Measurements from ENCODE around the gene RPL29. TPM values are rescaled to one million over a fixed set of nuclear protein-coding genes. Genes with fewer than 3 reads are reported as not detected.

Gene RPL29
- total RNA-seq, 2 experiments from 2014 or later = 1,843 to 1,901 TPM

DNA sequence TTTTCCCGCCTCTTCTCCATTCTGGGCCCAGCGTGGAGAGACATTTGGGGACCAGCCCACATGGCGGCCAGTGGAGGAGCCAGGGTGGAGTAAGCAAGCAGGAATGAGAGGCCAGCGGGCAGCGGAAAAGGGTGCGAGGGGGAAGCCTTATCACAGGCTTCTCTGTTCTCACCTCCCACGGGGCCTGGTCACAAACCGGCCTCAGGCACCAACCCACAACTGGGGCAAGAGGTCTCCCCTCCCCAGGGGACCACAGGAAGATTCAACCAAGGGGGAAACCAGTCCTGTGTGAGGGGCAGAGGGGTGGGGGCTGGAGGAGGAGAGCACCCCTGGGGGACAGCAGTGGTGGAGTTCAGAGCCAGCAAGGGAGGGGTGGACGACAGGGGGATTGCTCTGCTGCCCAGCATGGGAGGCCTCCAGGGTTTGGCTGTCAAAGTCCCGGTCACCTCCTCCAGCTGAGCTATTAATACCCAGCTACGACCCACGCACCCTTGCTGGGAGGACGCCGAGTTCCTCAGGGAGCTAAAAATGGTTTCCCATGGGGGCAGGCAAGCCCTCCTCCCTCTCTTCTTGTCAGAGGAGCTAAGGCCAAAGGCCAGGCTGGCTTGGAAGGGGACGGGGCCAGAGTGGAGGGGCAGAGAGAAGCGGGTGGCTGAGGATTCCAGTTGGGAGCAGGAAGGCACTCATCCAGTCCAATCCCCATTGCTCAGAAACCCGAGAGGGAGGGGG is 23.8 kb upstream of the RPL29 start:
- Mint-ChIP-seq H3K27ac (no peak overlapping the region), H3K4me3 (no peak overlapping the region), H3K4me1 (ENCODE audit: low read depth) (no peaks in the 10 kb centered on the region), H3K27me3 (no peaks in the 10 kb centered on the region), H3K36me3 (ENCODE audit: low read depth) (no peaks in the 10 kb centered on the region), H3K9me3 (no peaks in the 10 kb centered on the region)
- intact Hi-C loops (cut with DNase I, micrococcal nuclease) = no loop called here
- no peaks in the 10 kb centered on the region for H3K9me3 ChIP-seq (ENCODE audit: control insufficient read depth in 1 of 2, insufficient read depth in 1 of 2, low read length in 2 of 2)
- DNase-seq (no peak), ATAC-seq (ENCODE audit: poor library complexity) (no peak)
- H3K36me3 ChIP-seq (ENCODE audit: insufficient read depth, low read length) = no peaks in the 10 kb centered on the region
- no peaks in the 10 kb centered on the region for H3K27me3 ChIP-seq (ENCODE audit: control insufficient read depth in 1 of 2, insufficient read depth in 2 of 2, low read length in 2 of 2)
- H3K27ac ChIP-seq (ENCODE audit: low read depth in 1 of 2, low read length in 2 of 2) = no peak overlapping the region
- TF ChIP-seq, protein P1, sequence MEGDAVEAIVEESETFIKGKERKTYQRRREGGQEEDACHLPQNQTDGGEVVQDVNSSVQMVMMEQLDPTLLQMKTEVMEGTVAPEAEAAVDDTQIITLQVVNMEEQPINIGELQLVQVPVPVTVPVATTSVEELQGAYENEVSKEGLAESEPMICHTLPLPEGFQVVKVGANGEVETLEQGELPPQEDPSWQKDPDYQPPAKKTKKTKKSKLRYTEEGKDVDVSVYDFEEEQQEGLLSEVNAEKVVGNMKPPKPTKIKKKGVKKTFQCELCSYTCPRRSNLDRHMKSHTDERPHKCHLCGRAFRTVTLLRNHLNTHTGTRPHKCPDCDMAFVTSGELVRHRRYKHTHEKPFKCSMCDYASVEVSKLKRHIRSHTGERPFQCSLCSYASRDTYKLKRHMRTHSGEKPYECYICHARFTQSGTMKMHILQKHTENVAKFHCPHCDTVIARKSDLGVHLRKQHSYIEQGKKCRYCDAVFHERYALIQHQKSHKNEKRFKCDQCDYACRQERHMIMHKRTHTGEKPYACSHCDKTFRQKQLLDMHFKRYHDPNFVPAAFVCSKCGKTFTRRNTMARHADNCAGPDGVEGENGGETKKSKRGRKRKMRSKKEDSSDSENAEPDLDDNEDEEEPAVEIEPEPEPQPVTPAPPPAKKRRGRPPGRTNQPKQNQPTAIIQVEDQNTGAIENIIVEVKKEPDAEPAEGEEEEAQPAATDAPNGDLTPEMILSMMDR (IDR thresholded peaks at IDR 0.05) = no peak
- no peaks in the 10 kb centered on the region for H3K4me1 ChIP-seq (ENCODE audit: insufficient read depth, low read length)
- ChIA-PET CTCF (no interaction called here), POLR2A (no interaction called here)
- H3K4me3 ChIP-seq (ENCODE audit: low read length) = no peak overlapping the region

DNA sequence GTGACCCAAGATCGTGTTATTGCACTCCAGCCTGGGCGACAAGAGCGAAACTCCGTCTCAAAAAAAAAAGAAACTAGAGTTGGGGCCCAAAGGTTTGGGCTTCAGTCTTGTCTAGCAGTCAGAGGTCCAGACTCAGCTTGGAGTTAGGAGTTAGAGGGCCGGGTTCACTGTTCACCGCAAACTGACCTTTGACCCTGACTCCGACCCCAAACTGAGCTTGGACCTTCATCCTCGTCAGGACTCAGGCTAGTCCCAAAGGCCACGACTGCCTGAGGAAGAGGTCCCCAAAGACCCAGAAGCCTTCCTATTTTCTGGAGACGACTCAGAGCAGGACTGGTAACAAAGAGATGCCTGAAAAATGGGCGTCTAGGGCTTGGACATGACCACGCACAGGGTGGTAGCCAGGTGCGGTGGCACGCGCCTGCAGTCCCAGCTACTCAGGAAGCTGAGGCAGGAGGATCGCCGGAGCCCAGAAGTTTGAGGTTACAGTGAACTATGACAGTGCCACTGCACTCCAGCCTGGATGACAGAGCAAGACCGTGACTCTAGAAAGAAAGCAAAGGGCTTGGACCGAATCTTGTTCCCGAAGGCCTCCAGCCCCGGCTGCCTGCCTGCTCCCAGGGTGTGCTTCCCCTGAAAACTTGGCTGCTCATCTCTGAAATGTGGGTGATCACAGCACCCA is 22.8 kb upstream of the RPL29 start:
- Mint-ChIP-seq H3K27me3 (no peaks in the 10 kb centered on the region), H3K36me3 (ENCODE audit: low read depth) (no peaks in the 10 kb centered on the region), H3K4me3 (no peak overlapping the region), H3K9me3 (no peaks in the 10 kb centered on the region), H3K4me1 (ENCODE audit: low read depth) (no peaks in the 10 kb centered on the region), H3K27ac (no peak overlapping the region)
- ATAC-seq (ENCODE audit: poor library complexity) (no peak), DNase-seq (no peak)
- Histone ChIP-seq H3K9me3 (ENCODE audit: control insufficient read depth in 1 of 2, insufficient read depth in 1 of 2, low read length in 2 of 2) (no peaks in the 10 kb centered on the region), H3K27ac (ENCODE audit: low read depth in 1 of 2, low read length in 2 of 2) (no peak overlapping the region), H3K27me3 (ENCODE audit: control insufficient read depth in 1 of 2, insufficient read depth in 2 of 2, low read length in 2 of 2) (no peaks in the 10 kb centered on the region), H3K36me3 (ENCODE audit: insufficient read depth, low read length) (no peaks in the 10 kb centered on the region), H3K4me1 (ENCODE audit: insufficient read depth, low read length) (no peaks in the 10 kb centered on the region), H3K4me3 (ENCODE audit: low read length) (no peak overlapping the region)
- TF ChIP-seq, protein P1 (IDR thresholded peaks at IDR 0.05) = no peak
- ChIA-PET POLR2A (no interaction called here), CTCF (no interaction called here)
- intact Hi-C loops (cut with DNase I, micrococcal nuclease) = no loop called here

DNA sequence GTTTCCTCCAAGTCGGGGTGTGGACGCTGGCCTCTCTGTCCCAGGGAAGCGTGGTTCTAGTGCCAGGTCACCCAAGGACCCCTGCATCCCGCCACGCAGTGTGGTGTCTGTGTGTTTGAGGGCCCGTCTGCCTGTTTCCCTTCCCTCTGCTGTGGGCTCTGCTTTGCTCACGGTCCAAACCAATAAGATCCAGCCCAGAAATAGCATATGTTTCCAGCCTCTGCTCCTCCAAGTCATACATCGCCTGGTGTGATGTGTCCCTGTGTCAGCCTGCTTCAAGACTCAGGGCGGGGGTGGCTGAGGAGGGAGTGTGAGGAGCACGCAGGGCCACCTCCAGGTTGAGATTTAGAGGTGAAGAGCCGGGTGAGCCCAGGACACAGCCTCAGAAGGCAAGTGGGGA is 21.9 kb upstream of the RPL29 start:
- CTCF ChIA-PET = no interaction called here
- POLR2A ChIA-PET = no interaction called here
- intact Hi-C loops (cut with DNase I, micrococcal nuclease) = no loop called here
- ATAC-seq (ENCODE audit: poor library complexity) (no peak), DNase-seq (no peak)
- Mint-ChIP-seq H3K36me3 (ENCODE audit: low read depth) (no peaks in the 10 kb centered on the region), H3K4me1 (ENCODE audit: low read depth) (no peaks in the 10 kb centered on the region), H3K27ac (no peak overlapping the region), H3K9me3 (no peaks in the 10 kb centered on the region), H3K4me3 (no peak overlapping the region), H3K27me3 (no peaks in the 10 kb centered on the region)
- TF ChIP-seq, protein P1 (IDR thresholded peaks at IDR 0.05) = no peak
- H3K4me3 ChIP-seq (ENCODE audit: low read length) = no peak overlapping the region
- no peaks in the 10 kb centered on the region for H3K9me3 ChIP-seq (ENCODE audit: control insufficient read depth in 1 of 2, insufficient read depth in 1 of 2, low read length in 2 of 2)
- H3K36me3 ChIP-seq (ENCODE audit: insufficient read depth, low read length) = no peaks in the 10 kb centered on the region
- H3K4me1 ChIP-seq (ENCODE audit: insufficient read depth, low read length) = no peaks in the 10 kb centered on the region
- no peak overlapping the region for H3K27ac ChIP-seq (ENCODE audit: low read depth in 1 of 2, low read length in 2 of 2)
- H3K27me3 ChIP-seq (ENCODE audit: control insufficient read depth in 1 of 2, insufficient read depth in 2 of 2, low read length in 2 of 2) = no peaks in the 10 kb centered on the region

Data from CD4-positive, alpha-beta T cell (primary cell).